Endothelial cell of umbilical vein (primary cell): ENCODE data around the gene PRR5L. TPM values are rescaled to one million over a fixed set of nuclear protein-coding genes. Genes with fewer than 3 reads are reported as not detected.

Experiments
- BruUV-seq: library from RNA; stranded (reverse); fragments of 400-500 nt; replicated peaks from 2 replicates; lab custom pipeline; 2021; lab: Mats Ljungman, UMichigan
- CTCF ChIA-PET: fragments of 300-600, 350-600 bp; sonication (Branson Sonifier 250); formaldehyde crosslinking; loops from one replicate; lab custom pipeline; 2021; ENCODE audit warnings: antibody characterized with exemption, inconsistent platforms; lab: Charles Lee
- POLR2A ChIA-PET: fragments of 300-600, 350-600 bp; sonication (Branson Sonifier 250); formaldehyde crosslinking; loops from one replicate; lab custom pipeline; 2021; ENCODE audit warnings: antibody characterized with exemption, inconsistent platforms; lab: Charles Lee
- DNase-seq: peaks from one replicate; pipeline ENCODE4 v3.0.0-alpha.2; 2011; ENCODE audit warnings: low read depth, low spot score
- FAIRE-seq: peaks from 2 replicates; lab custom pipeline; 2011; peaks lifted over from hg19 to GRCh38; lab: Jason Lieb, UNC
- H2AFZ ChIP-seq: 2 replicates; pipeline ENCODE4 v1.6.0; 2012; ENCODE audit warnings: low read depth, low read length, control low read depth, inconsistent platforms
- H3K27ac ChIP-seq: 2 replicates; pipeline ENCODE4 v1.5.1; 2011; ENCODE audit warnings: low read depth, mild to moderate bottlenecking, control low read depth, low read length, moderate library complexity; ENCODE audit not compliant: insufficient read depth
- H3K27me3 ChIP-seq, 2 experiments: 2 replicates each; pipeline versions ENCODE4 v1.6.0 to v1.6.1; 2011; ENCODE audit warnings: low read length in 2 of 2, mixed read lengths in 1 of 2; ENCODE audit not compliant: control insufficient read depth in 2 of 2, insufficient read depth in 2 of 2
- H3K36me3 ChIP-seq, 2 experiments: 2 replicates in 1 of 2; 3 replicates in 1 of 2; pipeline ENCODE4 v1.5.1; 2011; ENCODE audit warnings: low read length in 2 of 2, mild to moderate bottlenecking in 1 of 2, moderate library complexity in 1 of 2; ENCODE audit not compliant: control insufficient read depth in 2 of 2, insufficient read depth in 2 of 2; ENCODE audit errors: extremely low read depth in 1 of 2
- H3K4me1 ChIP-seq: 3 replicates; pipeline ENCODE4 v1.5.1; 2011; ENCODE audit warnings: mild to moderate bottlenecking, low read length; ENCODE audit not compliant: control insufficient read depth, insufficient read depth; ENCODE audit errors: extremely low read depth
- H3K4me2 ChIP-seq: 2 replicates; pipeline ENCODE4 v1.6.1; 2011; ENCODE audit warnings: low read length, control low read depth, mixed read lengths; ENCODE audit not compliant: insufficient read depth
- H3K4me3 ChIP-seq, 3 experiments: fragments of 200-600 bp in 1 of 3; sonication (generic), shearing (Covaris generic) in 1 of 3; replicated peaks in 1 of 3; 2 replicates each; pipeline ENCODE4 v1.5.1; 2011 to 2016; ENCODE audit warnings: control low read depth in 3 of 3, low read length in 3 of 3, mild to moderate bottlenecking in 2 of 3, inconsistent platforms in 1 of 3, low read depth in 1 of 3, moderate library complexity in 1 of 3; ENCODE audit not compliant: insufficient read depth in 1 of 3
- H3K79me2 ChIP-seq: 2 replicates; pipeline ENCODE4 v1.6.0; 2012; ENCODE audit warnings: low read length, inconsistent platforms; ENCODE audit not compliant: control insufficient read depth, insufficient read depth
- H3K9ac ChIP-seq: replicated peaks from 2 replicates; pipeline ENCODE3; 2011; ENCODE audit warnings: low read length, control low read depth; ENCODE audit not compliant: insufficient read depth; ENCODE audit errors: extremely low read depth
- H3K9me1 ChIP-seq: replicated peaks from 3 replicates; pipeline ENCODE4 v1.6.0; 2011; ENCODE audit warnings: mild to moderate bottlenecking, low read length; ENCODE audit not compliant: control insufficient read depth, insufficient read depth; ENCODE audit errors: extremely low read depth
- H3K9me3 ChIP-seq: replicated peaks from 2 replicates; pipeline ENCODE4 v1.5.1; 2012; ENCODE audit warnings: low read length, inconsistent platforms; ENCODE audit not compliant: control insufficient read depth, insufficient read depth
- H4K20me1 ChIP-seq: replicated peaks from 2 replicates; pipeline ENCODE3; 2011; ENCODE audit warnings: mild to moderate bottlenecking, low read length; ENCODE audit not compliant: control insufficient read depth, insufficient read depth; ENCODE audit errors: extremely low read depth
- EZH2 ChIP-seq: IDR thresholded peaks from 2 replicates; pipeline ENCODE4 v1.6.1; 2012; ENCODE audit warnings: borderline replicate concordance, low read depth, mild to moderate bottlenecking, moderate library complexity, low read length, inconsistent platforms; ENCODE audit not compliant: severe bottlenecking
- FOS ChIP-seq: IDR thresholded peaks from 2 replicates; pipeline ENCODE4 v1.6.1; 2011; ENCODE audit warnings: mild to moderate bottlenecking, low read length, moderate library complexity, borderline replicate concordance; ENCODE audit not compliant: insufficient read depth
- GATA2 ChIP-seq: IDR thresholded peaks from 2 replicates; pipeline ENCODE4 v1.7.0; 2011; ENCODE audit warnings: low read depth, mild to moderate bottlenecking, moderate library complexity, mixed read lengths, low read length; ENCODE audit not compliant: insufficient read length, insufficient read depth
- JUN ChIP-seq: IDR thresholded peaks from 2 replicates; pipeline ENCODE4 v1.6.1; 2011; ENCODE audit warnings: borderline replicate concordance, low read depth; ENCODE audit not compliant: insufficient read length, insufficient read depth
- MYC ChIP-seq: IDR thresholded peaks from one replicate; pipeline ENCODE4 v1.6.1; 2011; ENCODE audit warnings: mild to moderate bottlenecking, low read depth, low read length
- POLR2A ChIP-seq: IDR thresholded peaks from 2 replicates; pipeline ENCODE4 v1.6.1; 2012; ENCODE audit warnings: low read depth, mild to moderate bottlenecking, control low read depth, low read length
- POLR2AphosphoS5 ChIP-seq: IDR thresholded peaks from 2 replicates; pipeline ENCODE4 v1.6.1; 2012; ENCODE audit warnings: low read depth, mild to moderate bottlenecking, control low read depth, low read length, moderate library complexity; ENCODE audit not compliant: insufficient read depth
- dilution Hi-C: fragments of 300-500 bp; cut with MboI; formaldehyde crosslinking; loops from one replicate; pipeline ENCODE4 v1.15.0; 2019; ENCODE audit warnings: low sequenced_read_pairs; ENCODE audit not compliant: extremely low pct_ligation_motif_present
- intact Hi-C: fragments of 100-400 bp; cut with micrococcal nuclease; formaldehyde crosslinking; loops from one replicate; pipeline ENCODE4 v1.10.0; 2022
- polyA plus RNA-seq, 4 experiments: library from polyadenylated mRNA; depleted of rRNA in 3 of 4; stranded (reverse) in 3 of 4; unstranded in 1 of 4; fragments of >200 nt; gene quantifications; 2 replicates each; pipeline versions ENCODE4 v1.2.1 to v1.2.3, GENCODE V29; 2011 to 2012; ENCODE audit warnings: missing spikeins in 1 of 4
- total RNA-seq: library from RNA; stranded (reverse); gene quantifications from 2 replicates; pipeline ENCODE4 v1.2.3, GENCODE V29; 2021
- TF ChIP-seq, protein P1 (sequence below): IDR thresholded peaks from 2 replicates; pipeline ENCODE4 v1.6.1; 2011; ENCODE audit not compliant: insufficient read depth, insufficient read length
- TF ChIP-seq, protein P2 (sequence below), 2 donors: IDR thresholded peaks; 1 replicate in 1 of 2; 2 replicates in 1 of 2; pipeline ENCODE4 v1.5.1; 2011; ENCODE audit warnings: low read length in 2 of 2, mild to moderate bottlenecking in 2 of 2, moderate library complexity in 2 of 2, control low read depth in 1 of 2, inconsistent platforms in 1 of 2, low read depth in 1 of 2; ENCODE audit not compliant: insufficient read depth in 1 of 2; ENCODE audit errors: extremely low read depth in 1 of 2

The PRR5L gene
- total and polyA plus RNA-seq, 2 donors (not counting 3 experiments of a cell fraction or from before 2014, with no cell fraction given): 2.5 to 6.1 TPM

DNA sequence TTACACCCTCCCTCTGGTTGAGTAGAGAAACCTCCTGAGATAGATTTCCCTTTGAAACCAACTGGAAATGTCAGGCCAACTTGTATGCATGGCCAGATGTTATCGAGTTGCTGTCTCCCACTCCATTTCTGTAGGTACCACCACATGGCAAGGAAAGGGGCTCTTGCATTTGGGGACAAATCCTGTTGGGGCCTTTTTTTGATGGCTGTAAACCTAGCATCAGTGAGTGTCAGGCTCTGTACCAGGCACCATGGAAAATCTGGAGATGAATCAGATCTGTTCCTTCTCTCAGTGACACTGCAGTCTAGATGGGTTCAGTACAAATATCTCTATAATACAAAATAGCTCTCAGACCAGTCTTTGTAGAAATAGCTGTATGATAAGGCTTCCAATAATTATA lies 155.6 kb downstream of the PRR5L start:
- H3K27me3 ChIP-seq: no peaks in the 10 kb centered on the region
- no peaks in the 10 kb centered on the region for H4K20me1 ChIP-seq
- H3K9me3 ChIP-seq: no peaks in the 10 kb centered on the region
- DNase-seq (no peak), FAIRE-seq (no peak)
- ChIA-PET CTCF (interaction anchor here (1.3 to 3.4 kb wide), 4 partner anchors 27 to 74 kb away, joined by 3 to 13 read pairs (median 4); no protein-coding TSS in a partner anchor), POLR2A (no interaction called here)
- H3K27ac ChIP-seq: no peak overlapping the region
- H3K36me3 ChIP-seq: no peaks in the 10 kb centered on the region
- H3K4me1 ChIP-seq: no peaks in the 10 kb centered on the region
- no peaks in the 10 kb centered on the region for H3K9me1 ChIP-seq
- BruUV-seq: no TSS peak
- H3K4me2 ChIP-seq: no peak overlapping the region
- no peak overlapping the region for H3K4me3 ChIP-seq
- no peak overlapping the region for H3K9ac ChIP-seq
- H2AFZ ChIP-seq: no peak overlapping the region
- dilution Hi-C loops: no loop called here
- intact Hi-C loops: no loop called here
- H3K79me2 ChIP-seq: no peaks in the 10 kb centered on the region
- TF ChIP-seq GATA2 (no peak), JUN (no peak), EZH2 (no peak), MYC (no peak), FOS (no peak), POLR2A (no peak), POLR2AphosphoS5 (no peak)
- TF ChIP-seq, protein P1, sequence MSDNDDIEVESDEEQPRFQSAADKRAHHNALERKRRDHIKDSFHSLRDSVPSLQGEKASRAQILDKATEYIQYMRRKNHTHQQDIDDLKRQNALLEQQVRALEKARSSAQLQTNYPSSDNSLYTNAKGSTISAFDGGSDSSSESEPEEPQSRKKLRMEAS: no peak
- TF ChIP-seq, protein P2, sequence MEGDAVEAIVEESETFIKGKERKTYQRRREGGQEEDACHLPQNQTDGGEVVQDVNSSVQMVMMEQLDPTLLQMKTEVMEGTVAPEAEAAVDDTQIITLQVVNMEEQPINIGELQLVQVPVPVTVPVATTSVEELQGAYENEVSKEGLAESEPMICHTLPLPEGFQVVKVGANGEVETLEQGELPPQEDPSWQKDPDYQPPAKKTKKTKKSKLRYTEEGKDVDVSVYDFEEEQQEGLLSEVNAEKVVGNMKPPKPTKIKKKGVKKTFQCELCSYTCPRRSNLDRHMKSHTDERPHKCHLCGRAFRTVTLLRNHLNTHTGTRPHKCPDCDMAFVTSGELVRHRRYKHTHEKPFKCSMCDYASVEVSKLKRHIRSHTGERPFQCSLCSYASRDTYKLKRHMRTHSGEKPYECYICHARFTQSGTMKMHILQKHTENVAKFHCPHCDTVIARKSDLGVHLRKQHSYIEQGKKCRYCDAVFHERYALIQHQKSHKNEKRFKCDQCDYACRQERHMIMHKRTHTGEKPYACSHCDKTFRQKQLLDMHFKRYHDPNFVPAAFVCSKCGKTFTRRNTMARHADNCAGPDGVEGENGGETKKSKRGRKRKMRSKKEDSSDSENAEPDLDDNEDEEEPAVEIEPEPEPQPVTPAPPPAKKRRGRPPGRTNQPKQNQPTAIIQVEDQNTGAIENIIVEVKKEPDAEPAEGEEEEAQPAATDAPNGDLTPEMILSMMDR (IDR thresholded peaks at IDR 0.05; ENCODE audit: extremely low read depth in 1 of 2, insufficient read depth in 1 of 2, low read depth in 1 of 2, low read length in 2 of 2): no peak
